ENCODE data around the gene FADS3.

Gene FADS3

DNA sequence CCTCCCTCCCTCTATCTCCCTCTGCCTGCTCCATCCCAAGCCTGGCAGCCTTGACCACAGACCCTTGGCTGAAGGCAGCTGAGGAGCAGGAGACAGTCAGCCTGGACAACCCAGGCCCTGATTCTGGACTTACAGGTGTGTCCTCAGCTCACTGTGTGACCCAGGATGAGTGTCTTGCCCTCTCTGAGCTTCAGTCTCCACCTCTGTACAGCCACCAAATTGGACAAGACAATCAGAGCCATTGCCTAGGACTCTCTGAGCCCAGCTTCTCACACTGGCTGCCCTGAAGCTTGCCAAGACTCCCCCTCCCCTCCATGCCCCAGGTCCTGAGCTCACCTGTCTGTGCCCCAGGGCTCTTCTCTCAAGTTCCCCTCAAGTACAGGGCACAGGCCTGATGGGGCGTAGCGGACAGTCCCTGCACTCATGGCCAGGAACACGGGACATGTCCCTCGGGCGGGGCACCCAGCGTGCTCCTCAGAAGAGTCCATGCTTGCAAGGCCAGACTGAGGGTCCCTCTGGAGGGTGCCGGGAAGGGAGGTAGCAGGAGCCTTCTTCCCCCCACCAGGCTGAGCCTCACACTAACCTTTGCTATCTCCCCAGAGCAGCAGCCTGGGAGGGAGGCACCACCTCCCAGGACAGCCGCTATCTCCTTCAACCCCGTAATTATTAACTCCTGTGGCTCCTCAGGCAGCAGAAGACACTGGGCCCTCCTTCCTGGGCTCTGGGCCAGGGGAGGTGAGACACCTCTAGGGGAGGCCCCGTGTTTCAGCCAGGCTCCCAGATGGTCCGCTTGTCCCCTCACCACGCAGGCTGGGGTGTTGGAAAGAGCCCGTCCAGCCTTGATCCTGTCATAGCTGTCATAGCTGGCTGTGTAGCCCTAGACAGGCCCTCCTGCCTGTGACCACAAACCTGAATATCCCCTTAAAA is 28.6 kb upstream of the FADS3 start:
- DNase-seq (ENCODE audit: low spot score) = peak; percentile 22

DNA sequence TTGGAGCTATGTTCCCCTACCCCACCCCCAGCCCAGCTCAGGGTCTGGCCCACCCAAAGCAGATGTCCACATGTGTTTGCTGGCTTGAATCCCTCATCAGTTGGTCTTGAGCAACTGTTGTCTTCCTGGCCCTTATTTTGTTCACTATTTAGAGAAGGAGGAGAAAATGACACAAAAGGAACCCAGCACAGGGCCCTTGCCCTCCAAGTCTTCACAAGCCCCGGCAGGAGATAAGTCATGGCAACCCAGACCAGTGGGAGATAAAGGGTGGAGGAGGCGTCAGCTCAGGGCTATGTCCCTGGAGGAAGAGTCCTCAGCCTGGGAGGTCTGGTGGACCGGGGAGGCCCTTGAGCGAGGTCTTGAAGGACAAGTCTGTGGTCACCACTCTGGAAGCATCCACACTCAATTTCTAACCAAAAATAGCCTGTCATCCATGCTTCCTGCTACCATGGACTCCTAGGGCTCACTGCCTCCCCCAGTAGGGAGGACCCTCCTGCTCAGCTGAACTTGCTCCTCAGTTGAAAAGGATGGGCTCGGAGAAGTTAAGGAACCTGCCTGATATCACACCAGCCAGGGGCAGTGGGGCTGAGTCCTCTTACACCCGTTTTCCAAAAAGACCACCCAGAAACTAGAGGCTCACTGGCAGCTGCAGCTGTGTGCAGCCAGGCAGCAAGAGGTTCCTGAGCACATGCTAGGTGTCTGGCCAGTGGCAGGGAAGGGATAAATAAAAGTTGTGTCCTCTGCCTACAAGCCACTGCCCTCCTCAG is 27.8 kb upstream of the FADS3 start:
- no peak for DNase-seq (ENCODE audit: low spot score)
- TF ChIP-seq, protein P1, sequence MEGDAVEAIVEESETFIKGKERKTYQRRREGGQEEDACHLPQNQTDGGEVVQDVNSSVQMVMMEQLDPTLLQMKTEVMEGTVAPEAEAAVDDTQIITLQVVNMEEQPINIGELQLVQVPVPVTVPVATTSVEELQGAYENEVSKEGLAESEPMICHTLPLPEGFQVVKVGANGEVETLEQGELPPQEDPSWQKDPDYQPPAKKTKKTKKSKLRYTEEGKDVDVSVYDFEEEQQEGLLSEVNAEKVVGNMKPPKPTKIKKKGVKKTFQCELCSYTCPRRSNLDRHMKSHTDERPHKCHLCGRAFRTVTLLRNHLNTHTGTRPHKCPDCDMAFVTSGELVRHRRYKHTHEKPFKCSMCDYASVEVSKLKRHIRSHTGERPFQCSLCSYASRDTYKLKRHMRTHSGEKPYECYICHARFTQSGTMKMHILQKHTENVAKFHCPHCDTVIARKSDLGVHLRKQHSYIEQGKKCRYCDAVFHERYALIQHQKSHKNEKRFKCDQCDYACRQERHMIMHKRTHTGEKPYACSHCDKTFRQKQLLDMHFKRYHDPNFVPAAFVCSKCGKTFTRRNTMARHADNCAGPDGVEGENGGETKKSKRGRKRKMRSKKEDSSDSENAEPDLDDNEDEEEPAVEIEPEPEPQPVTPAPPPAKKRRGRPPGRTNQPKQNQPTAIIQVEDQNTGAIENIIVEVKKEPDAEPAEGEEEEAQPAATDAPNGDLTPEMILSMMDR (IDR thresholded peaks at IDR 0.05; ENCODE audit: borderline replicate concordance, control extremely low read depth, extremely low read depth, insufficient read depth, missing control alignments) = no peak
- in situ Hi-C loops (cut with MboI; ENCODE audit: low sequenced_read_pairs, unreplicated experiment) = no loop called here

More for the DNA sequence above, 28.6 kb upstream of the FADS3 start:
- in situ Hi-C loops (cut with MboI; ENCODE audit: low sequenced_read_pairs, unreplicated experiment) = no loop called here
- TF ChIP-seq, protein P1 (IDR thresholded peaks at IDR 0.05; ENCODE audit: borderline replicate concordance, control extremely low read depth, extremely low read depth, insufficient read depth, missing control alignments) = no peak

DNA sequence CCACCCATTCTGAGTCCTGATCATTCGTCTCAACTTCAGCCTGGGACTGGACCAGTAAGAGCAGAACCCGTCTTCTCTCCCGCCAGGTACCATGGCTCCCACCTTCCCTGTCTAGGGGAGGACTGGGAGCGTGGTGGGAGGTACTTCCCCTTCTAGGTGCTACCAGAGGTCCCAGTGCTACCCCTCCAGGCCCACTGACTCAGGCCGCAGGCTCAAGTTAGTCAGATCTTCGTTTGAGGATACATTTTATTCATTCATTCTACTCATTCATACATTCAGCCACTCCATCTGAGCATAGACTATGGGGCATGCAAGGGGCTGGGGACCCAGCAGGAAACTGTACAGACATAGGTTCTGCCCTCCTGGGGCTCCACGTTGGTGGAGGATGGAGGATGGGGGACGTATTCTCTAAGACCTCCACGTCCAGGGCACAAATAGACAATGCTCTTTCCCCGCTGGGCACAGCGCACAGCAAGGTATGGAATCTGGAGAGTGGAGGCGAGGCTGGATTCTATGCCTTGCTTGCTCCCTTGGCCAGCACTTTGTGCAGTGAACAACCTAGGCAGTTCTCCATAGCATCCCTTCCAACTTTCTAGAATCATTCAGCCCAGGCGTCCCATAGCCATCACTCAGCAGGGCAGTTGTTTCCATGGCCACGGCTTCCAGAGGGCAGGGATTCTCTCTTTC is 27.0 kb upstream of the FADS3 start:
- peak; percentile 22 for DNase-seq (ENCODE audit: low spot score)
- in situ Hi-C loops (cut with MboI; ENCODE audit: low sequenced_read_pairs, unreplicated experiment) = no loop called here

DNA sequence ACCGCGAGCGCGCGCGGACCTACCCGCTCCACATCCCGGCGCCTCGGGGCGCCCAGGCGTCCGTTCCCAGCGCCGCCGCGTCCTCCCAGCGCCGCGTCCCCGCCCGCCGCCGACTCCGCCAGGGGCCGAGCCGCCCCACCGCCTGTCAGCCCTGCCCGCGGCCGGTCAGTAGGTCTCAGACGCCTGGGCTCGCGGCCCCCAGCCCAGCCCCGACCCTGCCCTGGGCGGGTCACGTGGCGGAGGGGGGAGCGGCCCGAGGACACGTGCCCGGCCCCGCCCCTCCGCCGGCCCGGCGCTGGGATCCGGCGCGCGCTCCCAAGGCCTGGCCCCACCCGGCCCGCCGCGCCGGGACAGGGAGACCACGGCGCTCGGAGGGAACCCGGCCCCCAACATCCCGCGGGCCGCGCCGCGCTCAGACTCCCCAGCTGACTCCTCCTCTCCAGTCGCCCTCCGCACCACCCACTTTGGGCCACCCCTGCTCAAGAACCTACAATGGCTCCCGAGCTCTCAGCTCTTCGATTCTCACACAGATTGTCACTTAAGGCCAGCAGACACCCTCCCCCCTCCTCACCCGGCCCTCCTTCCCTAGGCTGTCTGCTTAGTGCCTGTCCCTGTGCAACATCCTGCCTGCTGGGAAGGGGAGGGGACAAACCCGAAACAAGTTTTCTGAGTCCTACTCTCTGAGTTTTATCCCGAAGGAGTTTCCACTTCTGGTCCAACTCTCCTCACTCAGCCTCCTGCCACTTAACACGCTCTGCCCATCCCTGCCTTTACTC is 26.2 kb upstream of the FADS3 start, which contains the start of gene RAB3IL1:
Gene RAB3IL1, minus strand, starts transcription at position 233 of the 776 bp plus-strand sequence. Its CDS starts 199 bp downstream, at position 34.
- peak; percentile 47 for DNase-seq (ENCODE audit: low spot score)
- in situ Hi-C loops (cut with MboI; ENCODE audit: low sequenced_read_pairs, unreplicated experiment) = no loop called here
- TF ChIP-seq, protein P1 (IDR thresholded peaks at IDR 0.05; ENCODE audit: borderline replicate concordance, control extremely low read depth, extremely low read depth, insufficient read depth, missing control alignments) = no peak

More for the DNA sequence above, 27.0 kb upstream of the FADS3 start:
- TF ChIP-seq, protein P1 (IDR thresholded peaks at IDR 0.05; ENCODE audit: borderline replicate concordance, control extremely low read depth, extremely low read depth, insufficient read depth, missing control alignments) = no peak

DNA sequence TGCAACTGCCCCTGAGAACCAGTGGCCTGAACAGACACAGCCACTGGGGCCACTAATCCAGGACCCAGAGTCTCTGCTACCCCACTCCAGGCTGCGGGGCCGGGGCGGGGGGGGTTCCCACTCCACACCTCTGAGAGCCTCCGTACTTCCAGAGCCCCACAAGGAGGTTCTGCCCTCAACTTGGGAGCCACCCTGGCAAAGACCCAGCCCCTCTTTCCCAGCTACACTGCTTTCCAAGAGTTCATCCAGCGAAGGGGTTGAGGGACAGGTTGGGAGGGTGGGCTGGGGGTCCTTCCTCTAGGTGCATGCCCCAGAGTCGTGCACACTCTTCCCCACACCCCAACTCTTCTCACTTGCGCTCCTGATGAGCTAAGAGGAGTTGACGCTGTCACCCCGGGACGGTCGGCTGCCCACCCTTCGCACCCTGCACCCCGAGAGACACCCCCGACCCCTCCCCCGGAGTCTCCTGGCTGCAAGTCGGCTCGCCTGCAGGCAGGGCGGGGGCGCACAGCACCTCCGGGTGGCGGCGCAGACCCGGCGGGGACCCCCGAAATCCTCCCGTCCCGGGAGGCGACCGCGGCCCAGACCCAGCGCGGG is 25.5 kb upstream of the FADS3 start:
- in situ Hi-C loops (cut with MboI; ENCODE audit: low sequenced_read_pairs, unreplicated experiment) = no loop called here
- DNase-seq (ENCODE audit: low spot score) = peak; percentile 48
- TF ChIP-seq, protein P1 (IDR thresholded peaks at IDR 0.05; ENCODE audit: borderline replicate concordance, control extremely low read depth, extremely low read depth, insufficient read depth, missing control alignments) = no peak

Measured in GM13976 (cell line).